ENCODE results near the gene KSR2. TPM values are rescaled to one million over a fixed set of nuclear protein-coding genes. Genes with fewer than 3 reads are reported as not detected.

The KSR2 gene
- total and polyA plus RNA-seq, 2 donors from 2014 or later = 0.34 to 2.9 TPM

- DNase-seq (no peak), FAIRE-seq (no peak)
- Histone ChIP-seq H3K4me3 (ENCODE audit: low read length in 3 of 3) (no peak overlapping the region), H3K36me3 (ENCODE audit: control insufficient read depth in 2 of 3, insufficient read depth in 3 of 3, low read length in 3 of 3) (no peaks in the 10 kb centered on the region), H3K9ac (ENCODE audit: low read length in 3 of 3) (no peak overlapping the region), H3K27ac (ENCODE audit: low read depth in 2 of 2, low read length in 2 of 2) (no peak overlapping the region), H3K4me1 (ENCODE audit: control insufficient read depth in 2 of 3, insufficient read depth in 2 of 3, low read depth in 1 of 3, low read length in 3 of 3) (no peaks in the 10 kb centered on the region), H3K9me3 (ENCODE audit: control insufficient read depth in 2 of 3, insufficient read depth in 1 of 3, low read length in 3 of 3) (no peaks in the 10 kb centered on the region), H3K27me3 (ENCODE audit: control insufficient read depth, insufficient read depth, low read length) (no peaks in the 10 kb centered on the region)
- no peak for TF ChIP-seq CTCF (IDR thresholded peaks at IDR 0.05; ENCODE audit: borderline replicate concordance, extremely low read depth, insufficient read depth)
- intact Hi-C loops (cut with DNase I) = no loop called here
These were observed 485.3 kb downstream of the KSR2 start for GRCh38 chr12:117483501-117483900.

DNA sequence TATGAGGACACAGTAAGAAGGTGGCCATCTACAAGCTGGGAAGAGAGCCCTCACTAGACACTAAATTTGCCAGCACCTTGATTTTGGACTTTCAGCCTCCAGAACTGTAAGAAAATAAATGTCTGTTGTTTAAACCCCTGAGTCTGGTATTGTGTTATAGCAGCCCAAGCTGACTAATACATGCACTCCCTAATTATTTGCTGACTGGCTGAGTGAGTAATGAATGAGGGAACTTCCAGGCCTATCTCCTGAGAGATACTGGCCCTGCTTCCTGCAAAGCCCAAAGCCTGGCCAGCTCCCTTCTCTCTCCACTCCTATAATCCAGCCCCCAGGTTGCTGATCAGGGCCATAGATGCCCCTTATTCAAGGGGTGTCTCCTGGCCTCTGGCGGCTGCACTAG is 487.3 kb downstream of the KSR2 start:
- FAIRE-seq (no peak), DNase-seq (no peak)
- intact Hi-C loops (cut with DNase I) = no loop called here
- Histone ChIP-seq H3K4me3 (ENCODE audit: low read length in 3 of 3) (no peak overlapping the region), H3K36me3 (ENCODE audit: control insufficient read depth in 2 of 3, insufficient read depth in 3 of 3, low read length in 3 of 3) (no peaks in the 10 kb centered on the region), H3K4me1 (ENCODE audit: control insufficient read depth in 2 of 3, insufficient read depth in 2 of 3, low read depth in 1 of 3, low read length in 3 of 3) (no peaks in the 10 kb centered on the region), H3K27me3 (ENCODE audit: control insufficient read depth, insufficient read depth, low read length) (no peaks in the 10 kb centered on the region), H3K27ac (ENCODE audit: low read depth in 2 of 2, low read length in 2 of 2) (no peak overlapping the region), H3K9me3 (ENCODE audit: control insufficient read depth in 2 of 3, insufficient read depth in 1 of 3, low read length in 3 of 3) (no peaks in the 10 kb centered on the region), H3K9ac (ENCODE audit: low read length in 3 of 3) (no peak overlapping the region)
- no peak for TF ChIP-seq CTCF (IDR thresholded peaks at IDR 0.05; ENCODE audit: borderline replicate concordance, extremely low read depth, insufficient read depth)

GRCh38 chr12:117476341-117476740 is 492.4 kb downstream of the KSR2 start:
- Histone ChIP-seq H3K27me3 (ENCODE audit: control insufficient read depth, insufficient read depth, low read length) (no peaks in the 10 kb centered on the region), H3K9me3 (ENCODE audit: control insufficient read depth in 2 of 3, insufficient read depth in 1 of 3, low read length in 3 of 3) (no peaks in the 10 kb centered on the region), H3K9ac (ENCODE audit: low read length in 3 of 3) (no peak overlapping the region), H3K27ac (ENCODE audit: low read depth in 2 of 2, low read length in 2 of 2) (no peak overlapping the region), H3K4me1 (ENCODE audit: control insufficient read depth in 2 of 3, insufficient read depth in 2 of 3, low read depth in 1 of 3, low read length in 3 of 3) (no peaks in the 10 kb centered on the region), H3K36me3 (ENCODE audit: control insufficient read depth in 2 of 3, insufficient read depth in 3 of 3, low read length in 3 of 3) (no peaks in the 10 kb centered on the region), H3K4me3 (ENCODE audit: low read length in 3 of 3) (no peak overlapping the region)
- FAIRE-seq = no peak
- no peak for TF ChIP-seq CTCF (IDR thresholded peaks at IDR 0.05; ENCODE audit: borderline replicate concordance, extremely low read depth, insufficient read depth)
- no peak for DNase-seq
- intact Hi-C loops (cut with DNase I) = no loop called here

GRCh38 chr12:117473856-117474255 is 494.9 kb downstream of the KSR2 start:
- intact Hi-C loops (cut with DNase I) = no loop called here
- H3K36me3 ChIP-seq (ENCODE audit: control insufficient read depth in 2 of 3, insufficient read depth in 3 of 3, low read length in 3 of 3) = no peaks in the 10 kb centered on the region
- TF ChIP-seq CTCF (IDR thresholded peaks at IDR 0.05; ENCODE audit: borderline replicate concordance, extremely low read depth, insufficient read depth) = no peak
- DNase-seq = peak in 1 of 5 donors; percentile 34
- H3K4me1 ChIP-seq (ENCODE audit: control insufficient read depth in 2 of 3, insufficient read depth in 2 of 3, low read depth in 1 of 3, low read length in 3 of 3) = no peaks in the 10 kb centered on the region
- H3K9ac ChIP-seq (ENCODE audit: low read length in 3 of 3) = no peak overlapping the region
- no peaks in the 10 kb centered on the region for H3K27me3 ChIP-seq (ENCODE audit: control insufficient read depth, insufficient read depth, low read length)
- no peak overlapping the region for H3K4me3 ChIP-seq (ENCODE audit: low read length in 3 of 3)
- peak; percentile 49 for FAIRE-seq
- H3K9me3 ChIP-seq (ENCODE audit: control insufficient read depth in 2 of 3, insufficient read depth in 1 of 3, low read length in 3 of 3) = peaks cover 0 to 6% (median 0%) of the 10 kb centered on the region in 3 donors
- H3K27ac ChIP-seq (ENCODE audit: low read depth in 2 of 2, low read length in 2 of 2) = no peak overlapping the region
